SK-N-MC (cell line): Measurements from ENCODE around the gene KLHL29.

Source experiments
- EZH2 ChIP-seq: fragments of 200-600 bp; sonication (generic); IDR thresholded peaks from one replicate; pipeline ENCODE4 v1.6.1; 2017; ENCODE audit warnings: antibody characterized with exemption
- FOXP2 ChIP-seq: optimal IDR thresholded peaks from 2 replicates; pipeline ENCODE3; 2011; ENCODE audit warnings: mild to moderate bottlenecking, moderate library complexity; ENCODE audit not compliant: insufficient read depth; ENCODE audit errors: extremely low read length, control extremely low read depth
- POLR2AphosphoS5 ChIP-seq: IDR thresholded peaks from 2 replicates; pipeline ENCODE4 v1.6.1; 2012; ENCODE audit warnings: mild to moderate bottlenecking, low read depth, low read length, borderline replicate concordance

DNA sequence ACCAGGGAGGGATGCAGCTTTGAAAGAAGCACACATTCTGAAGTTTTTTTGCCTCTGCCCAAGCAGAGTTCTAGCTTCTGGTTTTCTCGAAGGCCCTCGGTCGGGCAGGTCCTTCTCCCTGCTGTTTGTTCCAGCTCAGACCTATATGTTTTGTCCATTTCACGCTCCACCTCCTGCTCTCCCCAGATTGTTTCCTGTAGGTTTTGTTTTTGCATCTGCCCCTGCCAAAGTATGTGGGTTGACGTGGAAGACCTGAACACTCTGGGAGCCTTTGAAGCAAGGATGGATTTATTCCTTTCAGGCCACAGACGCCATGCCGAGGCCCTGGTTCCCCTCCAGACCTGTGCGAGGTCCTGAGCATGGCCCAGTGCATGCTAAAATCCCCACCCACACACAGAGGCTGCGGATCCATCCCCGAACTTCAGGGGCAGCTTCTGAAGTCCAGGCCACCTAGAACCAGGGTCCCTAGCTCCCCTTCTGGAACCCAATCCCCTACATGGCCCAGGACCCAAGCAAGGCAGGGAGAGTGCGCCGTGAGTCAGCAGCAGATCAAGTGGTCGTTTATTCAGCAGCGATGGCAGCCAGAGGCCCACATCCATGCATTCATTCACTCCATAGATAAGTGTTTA, 205.4 kb downstream of the KLHL29 start:
- TF ChIP-seq EZH2 (no peak), POLR2AphosphoS5 (no peak), FOXP2 (no peak)
